ENCODE results near the gene TLE1.

The TLE1 gene

GRCh38 chr9:81605170-81605670 lies 84.1 kb downstream of the TLE1 start:
- Histone ChIP-seq H3K9me3 (peaks cover 8% of the 10 kb centered on the region; the same call in 1 of the 2 replicates), H3K27me3 (no peaks in the 10 kb centered on the region), H4K20me1 (no peaks in the 10 kb centered on the region), H3K36me3 (peaks cover 86% of the 10 kb centered on the region), H3K4me2 (no peak overlapping the region), H3K27ac (no peak overlapping the region), H3K4me1 (peaks cover 24% of the 10 kb centered on the region), H3K4me3 (no peak overlapping the region), H3K9ac (no peak overlapping the region)
- TF ChIP-seq Cebpa-rat (IDR thresholded peaks at IDR 0.05), result no peak

- no peak overlapping the region for H3K27ac ChIP-seq
- no peak overlapping the region for H3K4me3 ChIP-seq
- H3K4me1 ChIP-seq, result peaks cover 17% of the 10 kb centered on the region
- H3K9me3 ChIP-seq, result peaks cover 8% of the 10 kb centered on the region; the same call in 1 of the 2 replicates
- no peak overlapping the region for H3K4me2 ChIP-seq
- H3K9ac ChIP-seq, result no peak overlapping the region
- no peaks in the 10 kb centered on the region for H4K20me1 ChIP-seq
- no peaks in the 10 kb centered on the region for H3K27me3 ChIP-seq
- TF ChIP-seq Cebpa-rat (IDR thresholded peaks at IDR 0.05), result no peak
- H3K36me3 ChIP-seq, result peaks cover 79% of the 10 kb centered on the region
Measured at GRCh38 chr9:81604306-81605169, 84.8 kb downstream of the TLE1 start.

- no peak overlapping the region for H3K27ac ChIP-seq
- H3K4me3 ChIP-seq, result no peak overlapping the region
- no peak overlapping the region for H3K4me2 ChIP-seq
- no peak overlapping the region for H3K9ac ChIP-seq
- H3K36me3 ChIP-seq, result peaks cover 70% of the 10 kb centered on the region
- H4K20me1 ChIP-seq, result peaks cover 13% of the 10 kb centered on the region
- no peak for TF ChIP-seq Cebpa-rat (IDR thresholded peaks at IDR 0.05)
- H3K4me1 ChIP-seq, result peaks cover 14% of the 10 kb centered on the region
- H3K27me3 ChIP-seq, result no peaks in the 10 kb centered on the region
- peaks cover 8% of the 10 kb centered on the region; the same call in 1 of the 2 replicates for H3K9me3 ChIP-seq
Measured at GRCh38 chr9:81602887-81603680, 86.3 kb downstream of the TLE1 start.

- Histone ChIP-seq H3K36me3 (peaks cover 59% of the 10 kb centered on the region), H4K20me1 (peaks cover 25% of the 10 kb centered on the region), H3K4me1 (peaks cover 23% of the 10 kb centered on the region), H3K27me3 (no peaks in the 10 kb centered on the region), H3K4me2 (no peak overlapping the region), H3K9me3 (peaks cover 4% of the 10 kb centered on the region; the same call in 1 of the 2 replicates), H3K27ac (no peak overlapping the region), H3K9ac (no peak overlapping the region), H3K4me3 (no peak overlapping the region)
- TF ChIP-seq Cebpa-rat (IDR thresholded peaks at IDR 0.05), result no peak
Measured at GRCh38 chr9:81601639-81602623, 87.4 kb downstream of the TLE1 start.

- H3K4me3 ChIP-seq, result no peak overlapping the region
- peaks cover 36% of the 10 kb centered on the region for H4K20me1 ChIP-seq
- H3K4me1 ChIP-seq, result peaks cover 36% of the 10 kb centered on the region
- no peaks in the 10 kb centered on the region for H3K27me3 ChIP-seq
- no peak for TF ChIP-seq Cebpa-rat (IDR thresholded peaks at IDR 0.05)
- no peaks in the 10 kb centered on the region for H3K9me3 ChIP-seq
- H3K27ac ChIP-seq, result no peak overlapping the region
- H3K4me2 ChIP-seq, result no peak overlapping the region
- no peak overlapping the region for H3K9ac ChIP-seq
- H3K36me3 ChIP-seq, result peaks cover 55% of the 10 kb centered on the region
Measured at GRCh38 chr9:81600631-81601030, 88.7 kb downstream of the TLE1 start.

- H3K36me3 ChIP-seq, result peaks cover 56% of the 10 kb centered on the region
- no peak overlapping the region for H3K4me3 ChIP-seq
- no peak overlapping the region for H3K4me2 ChIP-seq
- TF ChIP-seq Cebpa-rat (IDR thresholded peaks at IDR 0.05), result no peak
- peaks cover 42% of the 10 kb centered on the region for H3K4me1 ChIP-seq
- H4K20me1 ChIP-seq, result peaks cover 36% of the 10 kb centered on the region
- no peaks in the 10 kb centered on the region for H3K27me3 ChIP-seq
- H3K27ac ChIP-seq, result no peak overlapping the region
- no peak overlapping the region for H3K9ac ChIP-seq
- H3K9me3 ChIP-seq, result no peaks in the 10 kb centered on the region
Measured at GRCh38 chr9:81599837-81600236, 89.5 kb downstream of the TLE1 start.

GRCh38 chr9:81598811-81599210 lies 90.5 kb downstream of the TLE1 start:
- H3K27me3 ChIP-seq, result no peaks in the 10 kb centered on the region
- H4K20me1 ChIP-seq, result peaks cover 41% of the 10 kb centered on the region
- H3K9me3 ChIP-seq, result no peaks in the 10 kb centered on the region
- no peak overlapping the region for H3K9ac ChIP-seq
- no peak overlapping the region for H3K4me3 ChIP-seq
- no peak overlapping the region for H3K27ac ChIP-seq
- H3K4me1 ChIP-seq, result peaks cover 53% of the 10 kb centered on the region
- TF ChIP-seq Cebpa-rat (IDR thresholded peaks at IDR 0.05), result no peak
- peak overlapping the region; percentile 94 for H3K4me2 ChIP-seq
- peaks cover 52% of the 10 kb centered on the region for H3K36me3 ChIP-seq

GRCh38 chr9:81598123-81598497 lies 91.2 kb downstream of the TLE1 start:
- Histone ChIP-seq H3K36me3 (peaks cover 45% of the 10 kb centered on the region), H3K4me1 (peaks cover 60% of the 10 kb centered on the region), H3K9ac (no peak overlapping the region), H3K9me3 (no peaks in the 10 kb centered on the region), H3K27ac (peak overlapping the region; percentile 71; the same call in 1 of the 2 replicates), H3K27me3 (no peaks in the 10 kb centered on the region), H3K4me2 (peak overlapping the region; percentile 94), H3K4me3 (no peak overlapping the region; the same call in 1 of the 2 replicates), H4K20me1 (peaks cover 44% of the 10 kb centered on the region)
- no peak for TF ChIP-seq Cebpa-rat (IDR thresholded peaks at IDR 0.05)

Measured in BLaER1 (cell line).